Stimulated activated CD4-positive, alpha-beta T cell treated with anti-CD3 and anti-CD28 coated beads, Interleukin-15, amount 100 ng/mL, for 1 hour (primary cell): ENCODE results near the gene LRRC37B.
"Not testable (repeated sequence)": the region's sequence is repeated elsewhere in the genome, so short reads cannot be mapped to it uniquely, and the experiment has no call there.

ENCODE experiments used
- DNase-seq, 2 donors: peaks; one replicate each; pipeline ENCODE4 v3.0.0-alpha.2; 2020; ENCODE audit warnings: low read depth in 1 of 2, low spot score in 1 of 2

LRRC37B gene

DNA sequence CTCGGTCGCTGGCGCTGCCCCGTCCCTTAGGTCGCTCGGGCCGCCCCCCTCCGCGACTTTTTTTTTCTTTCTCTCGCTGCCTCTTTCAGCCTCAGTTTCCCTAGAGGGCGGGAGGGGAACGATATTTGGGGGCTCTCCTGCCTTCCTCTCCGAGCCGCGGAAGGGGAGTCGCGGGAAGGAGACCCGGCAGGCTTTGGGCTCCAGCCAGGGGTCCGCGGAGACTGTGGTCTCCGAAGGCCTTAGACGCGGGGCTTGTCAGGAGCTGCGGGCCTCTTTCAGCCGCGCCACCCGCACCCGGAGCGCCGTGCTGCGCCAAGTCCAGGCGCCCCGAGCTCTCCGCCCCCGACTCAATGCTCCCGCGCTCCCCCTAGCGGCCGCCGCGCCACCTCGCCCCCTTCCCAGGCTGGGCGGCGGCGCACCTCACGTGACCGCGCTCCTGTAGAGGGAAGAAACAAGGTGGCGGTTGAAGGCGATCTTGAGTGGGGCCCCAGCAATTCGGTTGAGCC lies at the start of gene LRRC37B:
LRRC37B (plus strand) TSS at position 427 of the 506 bp plus-strand sequence. CDS start 14,010 bp downstream, outside the sequence.
- peak; percentile 79 to 87 for DNase-seq

DNA sequence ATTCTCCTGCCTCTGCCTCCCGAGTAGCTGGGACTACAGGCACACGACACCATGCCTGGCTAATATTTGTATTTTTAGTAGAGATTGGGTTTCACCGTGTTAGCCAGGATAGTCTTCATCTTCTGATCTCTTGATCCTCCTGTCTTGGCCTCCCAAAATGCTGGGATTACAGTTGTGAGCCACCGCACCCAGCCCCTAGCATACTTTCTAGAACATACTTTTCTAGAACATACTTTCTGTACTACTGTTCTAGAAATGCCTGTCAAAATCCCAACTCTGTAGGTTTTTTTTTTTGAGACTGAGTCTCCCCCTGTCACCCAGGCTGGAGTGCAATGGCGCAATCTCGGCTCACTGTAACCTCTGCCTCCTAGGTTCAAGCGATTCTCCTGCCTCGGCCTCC lies 43.1 kb upstream of the LRRC37B start:
- not testable (repeated sequence) for DNase-seq

DNA sequence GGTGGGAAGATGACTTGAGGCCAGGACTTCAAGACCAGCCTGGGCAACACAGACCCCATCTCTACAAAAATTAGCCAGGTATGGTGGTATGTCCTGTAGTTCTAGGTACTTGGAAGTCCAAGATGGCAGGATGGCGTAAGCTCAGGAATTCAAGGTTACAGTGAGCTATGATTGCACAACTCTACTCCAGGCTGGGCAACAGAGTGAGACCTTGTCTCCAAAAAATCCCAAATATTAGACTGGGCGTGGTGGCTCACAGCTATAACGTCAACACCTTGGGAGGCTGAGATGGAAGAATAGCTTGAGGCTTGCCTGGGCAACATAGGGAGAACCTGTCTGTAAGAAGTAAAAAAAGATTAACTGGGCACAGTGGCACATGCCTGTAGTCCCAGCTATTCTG lies 39.5 kb upstream of the LRRC37B start:
- no peak for DNase-seq

DNA sequence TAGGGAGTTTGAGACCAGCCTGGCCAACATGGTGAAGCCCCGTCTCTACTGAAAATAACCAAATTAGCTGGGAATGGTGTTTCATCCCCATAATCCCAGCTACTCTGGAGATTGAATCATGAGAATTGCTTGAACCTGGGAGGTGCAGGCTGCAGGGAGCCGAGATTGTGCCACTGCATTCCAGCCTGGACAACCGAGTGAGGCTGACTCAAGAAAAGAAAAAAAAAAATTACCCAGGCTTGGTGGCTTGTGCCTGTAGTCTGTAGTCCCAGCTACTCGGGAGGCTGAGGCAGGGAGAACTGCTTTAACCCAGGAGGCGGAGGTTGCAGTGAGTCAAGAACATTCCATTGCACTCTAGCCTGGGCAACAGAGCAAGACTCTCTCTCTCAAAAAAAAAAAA lies 36.8 kb upstream of the LRRC37B start:
- not testable (repeated sequence) for DNase-seq

DNA sequence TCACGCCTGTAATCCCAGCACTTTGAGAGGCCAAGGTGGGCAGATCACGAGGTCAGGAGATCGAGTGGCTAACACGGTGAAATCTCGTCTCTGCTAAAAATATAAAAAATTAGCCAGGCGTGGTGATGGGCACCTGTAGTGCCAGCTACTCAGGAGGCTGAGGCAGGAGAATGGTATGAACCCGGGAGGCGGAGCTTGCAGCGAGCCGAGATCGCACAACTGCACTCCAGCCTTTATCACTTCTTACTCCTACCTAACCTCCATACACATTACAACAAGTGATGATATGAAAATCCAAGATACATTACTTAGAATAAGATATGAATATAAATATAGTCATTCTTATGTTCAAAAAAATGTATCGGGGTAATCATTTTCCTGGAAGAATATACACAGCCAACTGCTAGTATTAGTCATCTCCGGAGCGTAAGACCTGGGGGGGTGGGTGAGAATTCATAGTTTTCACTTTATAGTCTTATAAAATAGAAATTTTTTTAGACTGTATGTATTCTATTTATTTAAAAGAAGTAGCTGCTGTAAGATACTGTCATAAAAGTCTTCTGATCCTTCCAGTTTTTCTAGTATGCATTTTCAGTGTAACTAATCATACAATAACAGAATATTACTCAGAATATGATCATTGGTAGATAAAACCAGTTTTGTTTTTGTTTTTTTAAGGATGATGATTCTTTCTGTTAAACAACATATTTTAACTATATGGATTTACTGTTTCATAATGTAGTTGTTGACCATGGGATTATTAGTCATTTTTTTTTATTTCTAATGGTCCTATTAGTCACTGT lies 32.7 kb upstream of the LRRC37B start:
- DNase-seq: not testable (repeated sequence)

DNA sequence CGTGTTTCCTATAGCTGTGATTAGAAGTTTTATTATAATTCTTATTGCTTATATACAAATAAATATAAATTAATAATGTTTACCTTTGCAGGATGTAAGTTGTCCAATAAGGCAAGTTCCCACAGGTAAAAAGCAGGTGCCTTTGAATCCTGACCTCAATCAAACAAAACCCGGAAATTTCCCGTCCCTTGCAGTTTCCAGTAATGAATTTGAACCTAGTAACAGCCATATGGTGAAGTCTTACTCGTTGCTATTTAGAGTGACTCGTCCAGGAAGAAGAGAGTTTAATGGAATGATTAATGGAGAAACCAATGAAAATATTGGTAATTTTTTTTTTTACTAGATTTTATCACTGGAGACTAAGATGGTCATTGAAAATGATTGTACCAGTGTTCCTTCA lies 31.8 kb upstream of the LRRC37B start:
- DNase-seq: not testable (repeated sequence)

DNA sequence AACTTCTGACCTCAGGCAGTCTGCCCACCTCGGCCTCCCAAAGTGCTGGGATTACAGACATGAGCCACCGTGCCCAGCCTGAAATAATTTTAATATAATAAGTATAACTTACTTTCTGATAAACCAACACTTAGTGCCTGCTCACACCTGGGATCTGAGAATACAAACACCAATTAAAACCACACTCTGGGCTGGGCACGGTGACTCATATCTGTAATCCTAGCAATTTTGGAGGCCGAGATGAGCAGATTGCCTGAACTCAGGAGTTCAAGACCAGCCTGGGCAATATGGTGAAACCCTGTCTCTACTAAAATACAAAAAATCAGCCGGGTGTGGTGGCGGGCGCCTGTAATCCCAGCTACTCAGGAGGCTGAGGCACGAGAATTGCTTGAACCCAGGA lies 15.4 kb upstream of the LRRC37B start:
- not testable (repeated sequence) for DNase-seq

DNA sequence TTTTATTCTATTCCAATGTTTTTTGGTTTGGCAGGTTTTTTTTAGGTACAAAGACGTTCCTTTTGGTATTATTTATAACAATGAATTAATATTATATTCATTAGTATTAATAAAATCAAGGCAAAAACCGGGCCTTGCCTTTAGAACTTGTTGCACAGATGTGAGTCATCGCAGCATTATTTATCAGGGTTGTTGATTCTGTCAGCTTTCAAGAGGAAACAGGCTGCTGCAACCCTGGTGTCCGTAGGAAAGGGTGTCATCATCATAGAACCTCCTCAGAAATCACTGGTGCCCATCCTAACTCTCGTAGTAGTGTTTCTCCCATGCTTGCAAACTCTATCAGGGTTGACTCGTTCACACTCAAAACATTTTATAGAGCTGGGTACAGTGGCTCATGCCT lies 10.2 kb upstream of the LRRC37B start:
- DNase-seq: no peak

DNA sequence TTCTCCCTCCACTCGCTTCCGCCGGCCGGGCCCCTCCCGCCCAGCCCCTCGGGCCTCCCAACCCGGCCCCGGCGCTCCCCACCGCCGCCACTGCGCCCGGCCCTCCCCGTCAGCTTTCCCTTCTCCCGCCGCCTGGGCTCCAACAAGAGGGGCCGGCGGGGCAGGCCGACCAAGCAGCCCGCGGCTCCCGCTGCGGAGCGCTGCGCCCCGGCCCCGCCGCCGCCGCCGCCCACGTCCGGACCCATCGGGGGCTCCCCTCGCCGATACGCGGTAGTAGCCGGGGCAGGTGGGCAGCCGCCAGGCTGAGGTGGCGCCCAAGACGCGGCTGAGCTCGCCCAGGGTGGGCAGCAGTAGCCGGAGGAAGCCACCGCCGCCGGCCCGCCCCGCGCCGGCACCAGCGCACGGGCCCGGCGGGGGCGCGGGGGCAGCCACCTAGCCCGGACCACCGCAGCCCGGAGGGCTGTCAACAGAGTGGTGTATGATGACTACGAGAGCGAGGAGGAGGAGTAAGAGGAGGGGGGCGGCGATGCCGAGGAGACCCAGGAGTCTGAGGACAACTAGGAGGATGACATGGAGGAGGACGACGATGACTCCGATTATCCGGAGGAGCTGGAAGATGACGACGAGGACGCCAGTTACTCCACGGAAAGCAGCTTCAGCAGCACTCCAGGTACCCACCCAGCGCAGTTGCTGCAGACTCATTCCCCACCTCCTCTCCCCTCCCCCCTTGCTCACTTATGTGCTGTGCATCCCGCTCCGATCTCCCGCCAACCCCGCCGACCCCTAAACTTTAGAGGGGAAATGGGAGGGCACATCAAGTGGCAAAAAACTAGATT lies 498 bp downstream of the LRRC37B start:
- DNase-seq: peak in 1 of 2 donors; percentile 16

DNA sequence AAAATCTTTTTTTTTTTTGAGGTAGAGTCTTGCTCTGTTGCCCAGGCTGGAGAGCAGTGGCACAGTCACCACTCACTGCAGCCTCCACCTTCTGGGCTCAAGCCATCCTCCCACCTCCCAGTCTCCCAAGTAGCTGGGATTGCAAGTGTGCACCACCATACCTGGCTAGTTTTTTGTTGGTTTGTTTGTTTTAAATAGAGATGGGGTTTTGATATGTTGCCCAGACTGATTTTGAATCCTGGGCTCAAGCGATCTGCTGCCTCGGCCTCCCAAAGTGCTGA lies 2.0 kb downstream of the LRRC37B start:
- DNase-seq: no peak

DNA sequence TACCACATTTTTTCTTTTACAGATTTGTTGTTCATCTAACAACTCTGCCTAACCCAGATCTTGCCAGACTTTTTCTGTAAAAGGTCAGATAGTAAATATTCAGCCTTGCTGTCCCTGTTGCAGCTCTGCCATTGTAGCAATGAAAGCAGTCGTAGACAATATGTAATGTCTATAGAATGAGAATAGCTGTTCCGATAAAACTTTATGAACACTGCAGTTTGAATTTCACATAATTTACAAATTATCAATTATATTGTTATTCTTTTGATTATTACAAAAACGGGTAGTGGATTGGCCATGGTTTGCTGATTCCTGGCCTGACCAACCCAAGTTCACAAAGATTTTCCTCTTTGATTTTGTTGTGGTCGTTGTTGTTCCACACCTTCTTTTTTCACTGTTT lies 2.9 kb downstream of the LRRC37B start:
- DNase-seq: no peak

DNA sequence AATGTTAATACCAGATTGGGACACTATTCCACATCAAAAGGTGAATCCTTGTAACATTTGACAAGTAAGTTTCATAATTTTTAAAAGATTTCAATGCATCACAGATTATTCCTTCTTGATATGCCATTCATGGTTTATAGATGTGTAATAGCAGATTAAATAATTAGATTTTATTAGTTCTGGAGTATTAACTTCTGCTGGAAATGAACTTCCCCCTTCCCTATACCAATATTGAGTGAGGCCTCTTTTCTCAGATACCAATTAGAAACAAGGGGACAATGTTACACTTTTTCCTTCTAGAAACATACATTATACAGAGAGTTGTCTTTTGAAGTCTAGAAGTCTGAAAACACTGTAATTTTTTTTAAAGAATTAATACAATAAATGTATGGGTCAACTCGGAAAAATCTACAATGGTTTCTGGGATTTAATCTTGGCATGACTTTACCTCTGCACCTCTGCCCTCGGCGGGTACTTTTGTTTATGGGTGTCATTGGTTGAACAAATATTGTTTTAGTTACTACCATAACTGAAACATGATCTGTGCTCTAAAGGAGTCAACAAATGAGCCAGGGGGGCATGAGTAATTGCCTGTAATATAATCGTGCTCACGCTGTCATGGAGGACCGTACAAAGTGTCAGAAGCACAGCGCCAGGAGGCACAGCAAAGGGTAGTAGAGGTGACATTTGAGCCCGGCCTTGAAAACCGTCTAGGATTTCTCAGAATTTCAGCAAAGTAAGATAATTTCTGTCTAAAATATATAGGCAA lies 8.2 kb downstream of the LRRC37B start:
- DNase-seq: no peak

DNA sequence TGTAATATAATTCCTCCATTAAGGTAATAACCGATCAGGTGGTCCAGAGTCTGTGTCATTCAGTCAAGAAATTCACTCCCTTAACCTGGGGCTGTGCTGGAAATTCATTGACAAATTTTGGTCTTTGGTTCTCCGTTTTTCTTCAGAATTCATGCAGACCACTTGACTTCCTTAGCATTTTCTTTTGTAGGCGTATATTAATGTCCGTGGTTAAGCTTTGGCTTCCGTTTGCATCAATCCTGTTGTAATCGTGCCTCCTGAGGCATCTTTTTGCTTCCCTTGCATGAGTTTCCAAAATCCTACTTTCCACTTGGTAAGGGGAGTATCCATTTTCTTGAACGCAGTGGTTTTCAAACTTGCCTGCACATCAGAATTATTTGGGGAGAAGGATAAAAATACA lies 9.0 kb downstream of the LRRC37B start:
- no peak for DNase-seq

DNA sequence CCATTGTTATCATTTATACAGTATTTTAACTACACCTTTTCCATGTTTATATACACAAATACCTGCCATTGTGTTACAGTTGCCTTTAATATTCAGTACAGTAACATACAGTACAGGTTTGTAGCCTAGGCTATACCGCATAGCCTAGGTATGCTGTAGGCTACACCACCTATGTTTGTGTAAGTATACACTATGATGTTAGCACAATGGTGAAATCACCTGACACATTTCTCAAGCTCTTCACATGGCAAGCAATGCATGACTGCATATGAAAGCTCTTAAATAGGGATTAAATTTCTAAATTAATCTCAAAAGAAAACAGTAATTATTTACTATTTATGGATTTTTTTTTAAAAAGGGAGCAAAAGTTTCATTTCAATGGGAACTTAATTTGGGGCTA lies 12.0 kb downstream of the LRRC37B start:
- no peak for DNase-seq

DNA sequence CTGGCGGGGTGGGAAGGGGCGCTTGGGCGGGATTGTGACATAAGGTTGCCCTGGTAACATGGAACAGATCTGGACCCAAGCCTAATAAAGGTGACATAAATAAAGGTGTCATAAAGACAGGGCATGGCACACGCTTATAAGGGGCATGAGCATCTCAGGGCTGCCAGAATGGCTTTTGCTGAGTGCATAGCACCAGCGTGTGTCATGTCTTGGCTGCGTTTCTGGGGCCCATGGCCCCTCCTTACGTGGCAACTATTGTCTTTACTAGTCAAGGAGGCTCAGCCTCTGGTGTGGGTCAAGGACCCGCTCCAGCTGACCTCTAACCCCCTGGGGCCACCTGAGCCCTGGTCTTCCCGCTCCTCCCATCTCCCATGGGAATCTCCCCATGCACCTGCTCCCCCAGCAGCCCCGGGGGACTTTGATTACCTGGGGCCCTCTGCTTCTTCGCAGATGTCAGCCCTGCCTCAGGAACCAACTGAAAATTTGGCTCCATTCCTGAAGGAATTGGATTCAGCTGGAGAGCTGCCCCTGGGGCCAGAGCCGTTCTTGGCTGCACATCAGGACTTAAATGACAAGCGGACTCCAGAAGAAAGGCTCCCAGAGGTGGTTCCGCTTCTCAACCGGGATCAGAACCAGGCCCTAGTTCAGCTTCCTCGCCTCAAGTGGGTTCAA lies 13.9 kb downstream of the LRRC37B start:
- DNase-seq: no peak

DNA sequence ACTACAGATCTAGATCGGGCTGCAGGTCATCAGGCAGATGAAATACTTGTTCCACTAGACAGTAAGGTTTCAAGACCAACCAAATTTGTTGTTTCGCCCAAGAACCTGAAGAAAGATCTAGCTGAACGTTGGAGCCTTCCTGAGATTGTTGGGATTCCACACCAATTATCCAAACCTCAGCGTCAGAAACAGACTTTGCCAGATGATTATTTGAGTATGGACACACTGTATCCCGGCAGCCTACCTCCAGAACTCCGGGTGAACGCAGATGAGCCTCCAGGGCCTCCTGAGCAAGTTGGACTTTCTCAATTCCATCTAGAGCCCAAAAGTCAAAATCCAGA lies 14.4 kb downstream of the LRRC37B start:
- no peak for DNase-seq

DNA sequence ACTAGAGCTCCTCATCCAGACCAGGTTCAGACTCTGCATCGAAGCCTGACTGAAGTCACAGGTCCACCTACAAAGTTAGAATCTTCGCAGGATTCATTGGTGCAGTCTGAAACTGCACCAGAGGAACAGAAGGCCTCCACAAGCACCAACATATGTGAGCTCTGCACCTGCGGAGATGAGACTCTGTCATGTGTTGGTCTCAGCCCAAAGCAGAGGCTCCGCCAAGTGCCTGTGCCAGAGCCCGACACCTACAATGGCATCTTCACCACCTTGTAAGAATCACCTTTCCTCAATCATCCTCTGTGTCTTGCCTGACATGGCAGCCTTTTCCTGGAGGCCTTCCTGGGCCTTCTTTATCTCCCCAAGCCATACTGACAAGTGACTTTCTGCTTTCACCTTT lies 15.4 kb downstream of the LRRC37B start:
- DNase-seq: not testable (repeated sequence)

DNA sequence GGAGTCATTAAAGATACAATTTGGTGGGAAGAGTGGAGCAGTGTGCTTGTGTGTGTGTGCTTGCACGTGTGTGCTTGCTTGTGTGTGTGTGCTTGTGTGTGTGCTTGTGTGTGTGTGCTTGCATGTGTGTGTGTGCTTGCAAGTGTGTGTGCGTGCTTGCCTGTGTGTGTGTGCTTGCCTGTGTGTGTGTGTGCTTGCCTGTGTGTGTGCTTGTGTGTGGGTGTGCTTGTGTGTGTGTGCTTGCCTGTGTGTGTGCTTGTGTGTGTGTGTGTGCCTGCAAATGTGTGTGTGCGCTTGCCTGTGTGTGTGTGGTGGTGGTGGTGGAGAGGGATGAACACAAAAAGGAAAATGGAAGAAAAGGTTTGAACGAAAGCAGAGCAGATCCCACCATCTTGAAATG lies 20.1 kb downstream of the LRRC37B start:
- not testable (repeated sequence) for DNase-seq

DNA sequence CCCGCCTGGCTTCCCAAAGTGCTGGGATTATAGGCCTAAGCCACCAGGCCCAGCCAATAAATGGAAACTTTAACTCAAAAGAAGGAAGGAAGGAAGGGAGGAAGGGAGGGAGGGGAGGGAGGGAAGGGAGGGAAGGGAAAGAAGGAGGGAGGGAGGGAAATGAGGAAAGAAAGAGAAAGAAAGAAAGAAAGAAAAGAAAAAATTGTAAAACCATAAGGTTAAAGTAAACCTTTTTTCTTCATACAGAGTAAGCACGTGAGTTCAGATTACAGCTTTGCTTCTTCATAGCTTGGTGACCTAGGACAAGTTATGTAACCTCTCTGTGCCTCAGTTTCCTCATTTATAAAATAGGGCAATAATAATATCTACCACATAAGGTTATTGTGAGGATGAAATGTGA lies 26.0 kb downstream of the LRRC37B start:
- no peak for DNase-seq

DNA sequence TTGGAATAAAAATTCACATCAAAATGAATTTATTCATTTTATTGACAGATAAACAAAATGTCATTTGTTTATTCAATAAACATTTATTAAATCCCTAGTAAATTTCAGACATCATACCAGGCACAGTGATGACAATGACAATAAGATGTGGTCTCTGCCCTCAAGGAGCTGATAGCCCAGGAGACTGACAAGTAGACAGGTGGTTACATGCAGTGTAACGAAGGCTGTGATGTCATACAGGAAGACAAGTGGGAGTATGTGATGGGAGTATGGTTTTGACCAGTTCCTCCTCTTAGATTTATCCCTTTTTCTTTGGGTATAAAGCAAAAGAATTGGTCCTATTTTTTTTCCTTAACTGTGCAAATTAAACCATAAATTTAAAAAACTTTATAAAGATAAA lies 26.6 kb downstream of the LRRC37B start:
- not testable (repeated sequence) for DNase-seq

DNA sequence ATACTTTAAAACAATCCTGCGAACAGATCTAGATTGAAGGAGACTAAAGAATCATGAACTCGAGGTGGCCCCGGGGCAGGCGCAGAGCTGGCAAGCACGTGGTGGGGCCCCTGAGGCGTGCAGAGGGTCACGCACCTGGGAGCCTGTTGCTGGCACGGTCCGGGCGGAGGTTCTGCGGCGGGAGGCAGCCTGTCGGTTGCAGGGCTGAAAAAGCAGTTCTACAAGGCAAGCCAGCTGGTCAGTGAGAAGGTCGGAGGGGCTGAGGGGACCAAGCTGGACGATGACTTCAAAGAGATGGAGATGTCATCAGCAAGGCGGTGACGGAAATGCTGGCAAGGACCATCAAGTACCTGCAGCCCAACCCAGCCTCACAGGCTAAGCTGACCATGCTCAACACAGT lies 33.1 kb downstream of the LRRC37B start:
- not testable (repeated sequence) for DNase-seq
